ENCODE measurements around the gene PAH. TPM values are rescaled to one million over a fixed set of nuclear protein-coding genes. Genes with fewer than 3 reads are reported as not detected.

The PAH gene
- total and polyA plus RNA-seq, 10 donors = 0.09 TPM; not detected in 9

DNA sequence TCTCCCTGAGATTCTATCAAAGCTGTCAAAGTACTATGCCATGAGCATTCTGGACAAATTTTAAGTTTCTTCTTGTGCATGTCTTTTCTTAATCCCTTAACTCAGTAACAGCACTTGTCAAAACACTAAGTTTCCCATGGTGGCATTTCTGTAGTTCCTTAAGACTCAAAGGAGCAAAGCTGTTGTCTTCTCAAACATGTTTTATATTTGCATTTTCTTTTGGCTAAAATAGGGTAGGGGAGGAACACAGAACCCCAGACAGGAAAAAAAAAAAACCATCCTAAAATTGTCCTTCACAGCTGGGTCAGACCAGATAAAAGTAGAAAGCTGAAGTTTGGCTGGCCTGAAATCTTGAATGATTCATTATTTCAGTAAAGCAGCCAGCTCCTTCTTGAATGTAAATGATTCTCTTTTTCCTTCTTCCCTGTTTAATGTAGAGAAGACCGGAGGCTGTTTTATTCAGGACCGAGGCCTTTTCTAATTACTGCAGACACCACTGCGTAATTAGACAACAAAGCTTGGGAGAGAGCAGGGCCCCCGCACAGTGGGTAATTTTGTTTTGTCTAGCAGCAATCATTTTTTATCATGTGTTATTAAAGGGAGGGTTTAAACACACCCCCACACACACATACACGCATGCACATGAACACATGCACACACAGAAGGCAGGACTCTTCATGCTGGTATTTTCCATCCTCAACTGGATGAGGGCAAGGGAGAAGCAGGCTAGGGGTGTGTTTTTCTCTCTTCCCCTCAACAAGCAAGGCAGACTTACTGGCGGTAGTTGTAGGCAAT is 51.0 kb downstream of the PAH start:
- Histone ChIP-seq H3K36me3 (no peaks in the 10 kb centered on the region), H3K4me3 (no peak overlapping the region), H3K4me1 (no peaks in the 10 kb centered on the region), H3K27me3 (replicated peaks in 1 of 7) (no peaks in the 10 kb centered on the region), H3K27ac (no peak overlapping the region), H3K9me3 (peaks cover 0 to 5% (median 0%) of the 10 kb centered on the region in 8 donors)
- WGBS, 5 donors = 82 to 94% (median 88%) methylated on average over 6 of the region's 6 CpGs
- DNase-seq = no peak
- TF ChIP-seq POLR2A (IDR thresholded peaks at IDR 0.05) (no peak), POLR2AphosphoS5 (IDR thresholded peaks at IDR 0.05) (no peak)
- TF ChIP-seq, protein P1, sequence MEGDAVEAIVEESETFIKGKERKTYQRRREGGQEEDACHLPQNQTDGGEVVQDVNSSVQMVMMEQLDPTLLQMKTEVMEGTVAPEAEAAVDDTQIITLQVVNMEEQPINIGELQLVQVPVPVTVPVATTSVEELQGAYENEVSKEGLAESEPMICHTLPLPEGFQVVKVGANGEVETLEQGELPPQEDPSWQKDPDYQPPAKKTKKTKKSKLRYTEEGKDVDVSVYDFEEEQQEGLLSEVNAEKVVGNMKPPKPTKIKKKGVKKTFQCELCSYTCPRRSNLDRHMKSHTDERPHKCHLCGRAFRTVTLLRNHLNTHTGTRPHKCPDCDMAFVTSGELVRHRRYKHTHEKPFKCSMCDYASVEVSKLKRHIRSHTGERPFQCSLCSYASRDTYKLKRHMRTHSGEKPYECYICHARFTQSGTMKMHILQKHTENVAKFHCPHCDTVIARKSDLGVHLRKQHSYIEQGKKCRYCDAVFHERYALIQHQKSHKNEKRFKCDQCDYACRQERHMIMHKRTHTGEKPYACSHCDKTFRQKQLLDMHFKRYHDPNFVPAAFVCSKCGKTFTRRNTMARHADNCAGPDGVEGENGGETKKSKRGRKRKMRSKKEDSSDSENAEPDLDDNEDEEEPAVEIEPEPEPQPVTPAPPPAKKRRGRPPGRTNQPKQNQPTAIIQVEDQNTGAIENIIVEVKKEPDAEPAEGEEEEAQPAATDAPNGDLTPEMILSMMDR (IDR thresholded peaks at IDR 0.05 in 8 of 11, conservative IDR thresholded peaks at IDR 0.05 in 3 of 11) = no peak
- intact Hi-C loops (cut with DNase I; ENCODE audit: low total_unique reads) = no loop called here

DNA sequence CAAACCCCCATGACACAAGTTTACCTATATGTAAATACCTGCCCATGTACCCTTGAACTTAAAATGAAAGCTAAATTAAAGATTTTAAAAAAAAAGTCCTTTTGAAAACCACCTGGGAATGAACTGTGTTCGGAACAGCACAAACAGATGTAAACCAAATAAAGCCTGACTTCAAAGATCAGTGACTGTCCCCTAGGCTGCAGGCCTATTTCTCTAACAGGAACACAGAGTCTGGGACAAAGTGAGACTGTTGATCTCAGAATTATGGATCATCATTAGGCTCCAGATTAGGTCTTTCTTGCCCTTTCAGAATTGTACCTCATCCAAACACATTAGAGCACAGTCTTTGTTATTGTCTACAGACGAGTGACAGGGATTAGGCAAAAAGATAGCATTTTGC is 54.6 kb downstream of the PAH start:
- no peaks in the 10 kb centered on the region for H3K27me3 ChIP-seq (replicated peaks in 1 of 7)
- H3K4me1 ChIP-seq = no peaks in the 10 kb centered on the region
- peaks cover 0 to 13% (median 5%) of the 10 kb centered on the region in 8 donors for H3K9me3 ChIP-seq
- intact Hi-C loops (cut with DNase I; ENCODE audit: low total_unique reads) = no loop called here
- no peak for TF ChIP-seq POLR2A (IDR thresholded peaks at IDR 0.05)
- TF ChIP-seq POLR2AphosphoS5 (IDR thresholded peaks at IDR 0.05) = no peak
- TF ChIP-seq, protein P1 (IDR thresholded peaks at IDR 0.05 in 8 of 11, conservative IDR thresholded peaks at IDR 0.05 in 3 of 11) = no peak
- 72 to 87% (median 79%) methylated on average over 2 of the region's 2 CpGs for WGBS, 5 donors
- no peak overlapping the region for H3K27ac ChIP-seq
- DNase-seq = no peak
- no peaks in the 10 kb centered on the region for H3K36me3 ChIP-seq
- H3K4me3 ChIP-seq = no peak overlapping the region

DNA sequence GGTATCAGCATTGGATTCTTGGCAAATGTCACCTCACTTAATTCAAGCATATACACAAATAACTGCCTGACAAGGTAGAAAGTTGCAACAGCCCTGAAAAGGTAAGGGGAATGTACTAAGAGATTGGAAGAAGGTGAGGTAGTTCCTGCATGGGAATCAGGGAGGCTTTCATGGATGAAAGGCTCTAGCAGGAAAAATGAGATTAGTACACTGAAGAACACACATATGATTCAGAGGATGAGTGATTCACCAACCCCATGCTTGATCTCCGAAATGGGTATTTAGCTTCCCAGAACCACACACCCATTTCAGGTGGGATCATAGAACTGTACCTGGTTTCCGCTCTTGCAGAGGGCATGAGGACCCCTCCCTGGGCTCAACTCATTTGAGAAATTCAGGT is 65.8 kb downstream of the PAH start:
- no peaks in the 10 kb centered on the region for H3K36me3 ChIP-seq
- TF ChIP-seq POLR2AphosphoS5 (IDR thresholded peaks at IDR 0.05) (no peak), POLR2A (IDR thresholded peaks at IDR 0.05) (no peak)
- TF ChIP-seq, protein P1 (IDR thresholded peaks at IDR 0.05 in 8 of 11, conservative IDR thresholded peaks at IDR 0.05 in 3 of 11) = no peak
- H3K4me1 ChIP-seq = no peaks in the 10 kb centered on the region
- WGBS, 5 donors = 74 to 95% (median 84%) methylated on average over 2 of the region's 2 CpGs
- intact Hi-C loops (cut with DNase I; ENCODE audit: low total_unique reads) = no loop called here
- DNase-seq = no peak
- no peak overlapping the region for H3K27ac ChIP-seq
- H3K27me3 ChIP-seq (replicated peaks in 1 of 7) = peaks cover 0 to 27% (median 0%) of the 10 kb centered on the region in 7 donors
- no peak overlapping the region for H3K4me3 ChIP-seq
- no peaks in the 10 kb centered on the region for H3K9me3 ChIP-seq

DNA sequence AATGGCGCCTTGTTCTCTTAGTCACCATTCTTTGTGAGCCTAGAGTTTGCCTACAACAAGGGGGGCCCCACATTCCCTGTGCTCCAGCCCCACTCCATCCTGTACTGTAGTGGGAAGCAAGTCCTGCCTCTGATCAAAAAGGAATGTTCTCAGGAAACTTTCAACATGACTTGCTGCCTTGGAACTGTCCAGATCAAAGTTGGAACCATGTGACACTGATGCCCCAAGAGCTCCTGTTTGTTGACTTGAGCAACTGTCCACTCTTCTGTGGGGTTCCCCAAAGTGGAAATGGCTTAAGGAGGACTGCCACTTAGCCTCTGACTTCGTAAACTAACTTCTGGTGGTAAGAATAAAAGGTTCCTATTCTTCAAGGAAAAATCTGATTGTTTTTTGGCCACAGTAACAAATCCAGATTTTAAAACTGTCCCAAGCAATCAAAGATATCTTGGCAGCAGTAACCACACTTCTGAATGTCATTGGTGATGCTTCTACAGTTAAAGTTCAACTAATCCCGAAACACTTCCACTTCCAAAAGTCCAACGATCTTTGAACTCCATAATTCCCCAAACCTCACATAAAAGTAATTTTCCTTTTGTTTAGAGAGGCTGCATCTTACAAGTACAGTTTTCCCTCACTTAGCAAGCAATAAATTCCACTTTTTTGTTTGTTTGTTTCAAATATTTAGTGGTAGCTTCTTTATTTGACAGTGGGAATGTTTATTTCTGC is 67.2 kb downstream of the PAH start:
- H3K27ac ChIP-seq = no peak overlapping the region
- peaks cover 0 to 26% (median 0%) of the 10 kb centered on the region in 7 donors for H3K27me3 ChIP-seq (replicated peaks in 1 of 7)
- WGBS, 5 donors = 51 to 84% (median 70%) methylated on average over 4 of the region's 4 CpGs
- H3K4me3 ChIP-seq = no peak overlapping the region
- no peak for DNase-seq
- H3K9me3 ChIP-seq = no peaks in the 10 kb centered on the region
- TF ChIP-seq, protein P1 (IDR thresholded peaks at IDR 0.05 in 8 of 11, conservative IDR thresholded peaks at IDR 0.05 in 3 of 11) = no peak
- no peak for TF ChIP-seq POLR2A (IDR thresholded peaks at IDR 0.05)
- no peak for TF ChIP-seq POLR2AphosphoS5 (IDR thresholded peaks at IDR 0.05)
- H3K4me1 ChIP-seq = no peaks in the 10 kb centered on the region
- no peaks in the 10 kb centered on the region for H3K36me3 ChIP-seq
- intact Hi-C loops (cut with DNase I; ENCODE audit: low total_unique reads) = no loop called here
